Measurements from ENCODE around the gene MTMR3.

GRCh38 chr22:30041475-30041874, 158.5 kb downstream of the MTMR3 start:
- TF ChIP-seq, protein P1, sequence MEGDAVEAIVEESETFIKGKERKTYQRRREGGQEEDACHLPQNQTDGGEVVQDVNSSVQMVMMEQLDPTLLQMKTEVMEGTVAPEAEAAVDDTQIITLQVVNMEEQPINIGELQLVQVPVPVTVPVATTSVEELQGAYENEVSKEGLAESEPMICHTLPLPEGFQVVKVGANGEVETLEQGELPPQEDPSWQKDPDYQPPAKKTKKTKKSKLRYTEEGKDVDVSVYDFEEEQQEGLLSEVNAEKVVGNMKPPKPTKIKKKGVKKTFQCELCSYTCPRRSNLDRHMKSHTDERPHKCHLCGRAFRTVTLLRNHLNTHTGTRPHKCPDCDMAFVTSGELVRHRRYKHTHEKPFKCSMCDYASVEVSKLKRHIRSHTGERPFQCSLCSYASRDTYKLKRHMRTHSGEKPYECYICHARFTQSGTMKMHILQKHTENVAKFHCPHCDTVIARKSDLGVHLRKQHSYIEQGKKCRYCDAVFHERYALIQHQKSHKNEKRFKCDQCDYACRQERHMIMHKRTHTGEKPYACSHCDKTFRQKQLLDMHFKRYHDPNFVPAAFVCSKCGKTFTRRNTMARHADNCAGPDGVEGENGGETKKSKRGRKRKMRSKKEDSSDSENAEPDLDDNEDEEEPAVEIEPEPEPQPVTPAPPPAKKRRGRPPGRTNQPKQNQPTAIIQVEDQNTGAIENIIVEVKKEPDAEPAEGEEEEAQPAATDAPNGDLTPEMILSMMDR (IDR thresholded peaks at IDR 0.05; ENCODE audit: borderline replicate concordance, extremely low read depth, low read length, poor library complexity, severe bottlenecking), result no peak
- no peak for TF ChIP-seq EZH2 (IDR thresholded peaks at IDR 0.05; ENCODE audit: borderline replicate concordance, low read depth, low read length, severe bottlenecking)
